Omental fat pad (tissue), 4 donors: ENCODE results near the gene KRTAP13-4. TPM values are rescaled to one million over a fixed set of nuclear protein-coding genes. Genes with fewer than 3 reads are reported as not detected.

Source experiments
- ATAC-seq: fragments of 150-250 bp; one replicate; pipeline ENCODE4 v1.9.1; 2016; ENCODE audit warnings: mild to moderate bottlenecking, moderate library complexity; ENCODE audit not compliant: low FRiP score
- DNase-seq: peaks from one replicate; pipeline ENCODE4 v3.0.0-alpha.2; 2019; ENCODE audit warnings: low spot score
- total RNA-seq, 4 donors: library from RNA; depleted of rRNA; stranded (reverse); fragments of >200 nt; gene quantifications; one replicate each; pipeline ENCODE4 v1.1.0, GENCODE V29; 2016
- TF ChIP-seq, protein P1 (sequence below), 3 donors: fragments of 450-650 bp; IDR thresholded peaks; one replicate each; pipeline ENCODE4 v1.5.1; 2016 to 2017; ENCODE audit warnings: antibody characterized with exemption in 3 of 3, mild to moderate bottlenecking in 3 of 3, moderate library complexity in 2 of 3

KRTAP13-4 gene
- total RNA-seq, 4 donors from 2014 or later, result not detected

DNA sequence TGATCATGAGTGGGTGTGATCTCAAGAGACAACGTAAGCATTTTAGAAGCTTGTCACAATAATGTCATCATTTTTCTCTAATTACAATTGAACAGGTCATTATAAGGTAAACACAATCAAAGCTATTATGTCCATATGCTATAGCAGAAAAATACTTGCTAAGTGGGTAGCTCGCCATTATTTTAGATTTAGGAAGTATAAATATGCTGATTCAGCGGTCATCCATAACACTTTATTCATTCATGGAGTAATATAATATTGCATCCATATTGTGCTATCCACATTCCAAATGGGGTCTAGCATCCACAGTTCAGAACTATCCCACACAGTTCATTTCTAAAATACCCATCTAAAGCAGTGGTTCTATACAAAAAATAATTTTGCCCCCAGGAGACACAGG is 18.5 kb downstream of the KRTAP13-4 start:
- ATAC-seq, result no peak
- DNase-seq, result no peak
- TF ChIP-seq, protein P1, sequence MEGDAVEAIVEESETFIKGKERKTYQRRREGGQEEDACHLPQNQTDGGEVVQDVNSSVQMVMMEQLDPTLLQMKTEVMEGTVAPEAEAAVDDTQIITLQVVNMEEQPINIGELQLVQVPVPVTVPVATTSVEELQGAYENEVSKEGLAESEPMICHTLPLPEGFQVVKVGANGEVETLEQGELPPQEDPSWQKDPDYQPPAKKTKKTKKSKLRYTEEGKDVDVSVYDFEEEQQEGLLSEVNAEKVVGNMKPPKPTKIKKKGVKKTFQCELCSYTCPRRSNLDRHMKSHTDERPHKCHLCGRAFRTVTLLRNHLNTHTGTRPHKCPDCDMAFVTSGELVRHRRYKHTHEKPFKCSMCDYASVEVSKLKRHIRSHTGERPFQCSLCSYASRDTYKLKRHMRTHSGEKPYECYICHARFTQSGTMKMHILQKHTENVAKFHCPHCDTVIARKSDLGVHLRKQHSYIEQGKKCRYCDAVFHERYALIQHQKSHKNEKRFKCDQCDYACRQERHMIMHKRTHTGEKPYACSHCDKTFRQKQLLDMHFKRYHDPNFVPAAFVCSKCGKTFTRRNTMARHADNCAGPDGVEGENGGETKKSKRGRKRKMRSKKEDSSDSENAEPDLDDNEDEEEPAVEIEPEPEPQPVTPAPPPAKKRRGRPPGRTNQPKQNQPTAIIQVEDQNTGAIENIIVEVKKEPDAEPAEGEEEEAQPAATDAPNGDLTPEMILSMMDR (IDR thresholded peaks at IDR 0.05), result no peak

DNA sequence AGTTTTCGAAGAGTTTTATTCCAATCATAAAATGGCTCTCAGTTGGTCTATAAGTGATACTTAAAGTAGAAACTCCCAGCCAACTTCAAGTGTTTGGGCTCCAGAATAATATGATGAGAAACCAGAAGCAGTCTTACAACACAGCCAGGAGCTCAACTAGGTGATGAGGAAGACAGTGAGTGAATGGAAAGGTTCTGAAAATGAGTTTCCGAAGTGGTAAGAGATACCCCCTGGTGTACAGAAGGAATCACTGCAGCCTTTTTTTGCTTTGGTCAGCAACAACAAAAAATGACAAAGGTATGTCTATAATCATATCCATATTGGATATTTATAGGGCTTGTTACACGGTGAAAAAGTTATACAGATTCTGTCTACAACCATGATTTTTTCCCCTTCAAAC is 33.7 kb downstream of the KRTAP13-4 start:
- TF ChIP-seq, protein P1 (IDR thresholded peaks at IDR 0.05), result no peak
- ATAC-seq, result no peak
- no peak for DNase-seq

DNA sequence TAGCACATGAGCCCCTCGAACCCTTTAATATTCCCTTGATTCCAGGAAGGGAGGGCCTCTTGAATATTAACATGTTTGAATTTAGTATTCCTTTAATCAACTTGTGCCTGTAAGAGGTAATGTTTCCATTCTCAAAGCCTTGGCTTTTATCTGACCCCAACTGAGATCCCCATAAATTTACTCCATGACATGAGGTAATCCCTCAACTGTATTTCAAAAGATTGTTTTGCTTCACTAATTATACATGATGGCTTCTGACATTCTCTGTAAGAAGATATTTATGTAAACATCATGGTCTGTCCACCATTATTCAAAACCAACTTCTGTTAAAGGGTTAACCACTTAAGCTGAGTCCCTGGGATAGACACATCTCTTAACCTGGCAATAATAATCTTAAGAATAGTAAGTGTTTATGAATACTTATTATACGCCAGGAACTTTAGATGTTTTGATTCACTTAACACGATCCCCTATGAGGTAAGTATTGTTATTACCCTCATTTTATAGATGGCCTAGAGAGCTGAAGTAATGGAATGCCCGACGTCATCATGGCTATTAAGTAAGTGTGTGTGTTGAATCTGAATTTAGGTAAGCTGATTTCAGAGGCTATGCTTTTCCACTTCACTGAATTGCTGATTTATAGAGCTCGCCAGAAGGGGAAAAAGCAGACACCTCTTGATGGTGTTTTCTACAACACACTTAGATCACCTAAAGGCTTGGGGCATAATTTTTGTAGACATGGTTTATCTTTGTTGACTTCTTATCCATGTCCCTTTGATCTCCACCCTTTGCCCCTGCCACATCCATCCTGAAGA is 39.1 kb downstream of the KRTAP13-4 start:
- DNase-seq, result no peak
- TF ChIP-seq, protein P1 (IDR thresholded peaks at IDR 0.05), result no peak
- no peak for ATAC-seq

DNA sequence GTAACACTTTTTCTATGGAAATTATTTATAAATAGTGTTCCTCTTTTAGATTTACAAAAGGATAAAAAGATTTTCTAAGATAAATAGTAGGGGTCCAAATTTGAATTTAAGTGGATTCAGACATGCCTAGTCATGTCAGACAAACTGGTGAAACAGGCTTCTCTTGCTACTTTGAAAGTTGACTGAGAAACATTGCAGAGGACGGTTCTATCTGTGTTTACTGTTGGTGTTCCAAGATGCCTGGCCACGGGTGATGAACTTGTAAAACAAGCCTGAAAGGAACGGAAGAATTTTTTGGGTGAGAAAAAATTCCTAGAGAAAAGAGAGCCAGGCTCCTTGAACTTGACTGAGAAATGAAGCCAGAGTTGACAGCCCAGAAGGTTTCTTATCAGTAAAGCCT is 48.0 kb downstream of the KRTAP13-4 start:
- no peak for DNase-seq
- no peak for ATAC-seq
- TF ChIP-seq, protein P1 (IDR thresholded peaks at IDR 0.05), result no peak

DNA sequence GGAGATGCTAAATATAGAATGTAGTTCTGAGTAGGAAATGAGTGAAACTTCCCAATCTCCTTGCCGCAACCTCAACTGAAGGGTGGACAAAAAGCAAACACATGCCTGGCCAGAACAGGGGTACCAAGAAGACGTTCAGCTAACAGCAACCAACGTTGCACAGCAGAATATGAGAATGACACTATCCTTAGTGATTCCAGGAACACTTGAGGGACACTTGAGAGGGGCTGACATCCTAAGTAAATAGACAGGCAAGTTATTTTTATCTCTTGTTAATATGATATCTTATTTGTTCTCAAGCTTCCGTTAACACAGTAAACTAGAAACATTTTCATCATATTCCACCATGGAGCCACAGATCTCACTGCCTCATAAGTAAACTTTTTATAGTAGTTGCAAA is 49.2 kb downstream of the KRTAP13-4 start:
- TF ChIP-seq, protein P1 (IDR thresholded peaks at IDR 0.05), result no peak
- ATAC-seq, result no peak
- DNase-seq, result no peak

DNA sequence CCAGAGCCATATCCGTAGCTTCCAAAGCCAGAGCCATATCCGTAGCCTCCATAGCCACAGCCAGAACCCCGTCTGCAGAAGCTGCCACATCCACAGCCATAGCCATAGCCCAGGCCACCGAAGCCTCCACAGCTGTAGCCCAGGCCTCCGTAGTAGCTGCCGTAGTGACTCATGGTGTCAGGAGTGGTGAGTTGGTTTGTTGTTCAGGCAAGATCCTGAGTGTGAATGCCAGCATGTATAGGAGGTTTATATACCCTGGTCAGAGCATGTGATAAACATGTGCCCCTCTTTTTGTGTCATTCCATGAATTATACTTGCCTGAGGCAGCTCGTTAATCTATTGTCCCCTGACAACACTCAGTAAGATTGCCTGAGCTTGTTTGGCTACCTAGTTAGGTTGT is 50.1 kb downstream of the KRTAP13-4 start, which contains the start of gene KRTAP19-1:
Gene KRTAP19-1, minus strand, starts transcription at position 223 of the 400 bp plus-strand sequence. Its CDS starts 50 bp downstream, at position 173.
- ATAC-seq (no peak), DNase-seq (no peak)
- TF ChIP-seq, protein P1 (IDR thresholded peaks at IDR 0.05), result no peak

Other genes with a start within 250 kb of the KRTAP13-4 start
- not detected for gene CLDN8, start 214.1 kb upstream of the KRTAP13-4 start, total RNA-seq
- gene KRTAP24-1, start 147.3 kb upstream of the KRTAP13-4 start, total RNA-seq, result not detected
- gene KRTAP25-1, start 140.7 kb upstream of the KRTAP13-4 start, total RNA-seq, result not detected
- not detected for gene KRTAP26-1, start 109.9 kb upstream of the KRTAP13-4 start, total RNA-seq
- gene KRTAP27-1, start 92.5 kb upstream of the KRTAP13-4 start, total RNA-seq, result not detected
- not detected for gene KRTAP23-1, start 81.6 kb upstream of the KRTAP13-4 start, total RNA-seq
- not detected for gene KRTAP13-2, start 57.9 kb upstream of the KRTAP13-4 start, total RNA-seq
- gene KRTAP13-1, start 34.2 kb upstream of the KRTAP13-4 start, total RNA-seq, result not detected
- gene KRTAP13-3, start 4.3 kb upstream of the KRTAP13-4 start, total RNA-seq, result not detected
- gene KRTAP15-1, start 10.1 kb downstream of the KRTAP13-4 start, total RNA-seq, result not detected
- not detected for gene KRTAP19-1, start 50.1 kb downstream of the KRTAP13-4 start, total RNA-seq
- gene KRTAP19-2, start 57.2 kb downstream of the KRTAP13-4 start, total RNA-seq, result not detected
- gene KRTAP19-3, start 61.8 kb downstream of the KRTAP13-4 start, total RNA-seq, result not detected
- gene KRTAP19-4, start 66.9 kb downstream of the KRTAP13-4 start, total RNA-seq, result not detected
- not detected for gene KRTAP19-5, start 71.9 kb downstream of the KRTAP13-4 start, total RNA-seq
- not detected for gene KRTAP19-6, start 111.6 kb downstream of the KRTAP13-4 start, total RNA-seq
- gene KRTAP19-7, start 131.1 kb downstream of the KRTAP13-4 start, total RNA-seq, result not detected
- not detected for gene KRTAP22-2, start 160.2 kb downstream of the KRTAP13-4 start, total RNA-seq
- gene KRTAP6-3, start 162.2 kb downstream of the KRTAP13-4 start, total RNA-seq, result not detected
- not detected for gene KRTAP6-2, start 168.7 kb downstream of the KRTAP13-4 start, total RNA-seq
- gene KRTAP22-1, start 170.9 kb downstream of the KRTAP13-4 start, total RNA-seq, result not detected
- gene KRTAP6-1, start 183.7 kb downstream of the KRTAP13-4 start, total RNA-seq, result not detected
- gene KRTAP20-1, start 186.2 kb downstream of the KRTAP13-4 start, total RNA-seq, result not detected
- gene KRTAP20-4, start 190.4 kb downstream of the KRTAP13-4 start, total RNA-seq, result not detected
- not detected for gene KRTAP20-2, start 205.0 kb downstream of the KRTAP13-4 start, total RNA-seq
- gene KRTAP20-3, start 212.6 kb downstream of the KRTAP13-4 start, total RNA-seq, result not detected